K562 (cell line): Measurements from ENCODE around the gene IL18RAP. TPM values are rescaled to one million over a fixed set of nuclear protein-coding genes. Genes with fewer than 3 reads are reported as not detected.

Experiments
- BDP1 ChIP-seq: IDR thresholded peaks from 3 replicates; pipeline ENCODE4 v1.6.1; 2011; ENCODE audit not compliant: insufficient read length, insufficient read depth
- DEAF1 ChIP-seq: fragments of 450-650 bp; formaldehyde crosslinking; IDR thresholded peaks from 2 replicates; pipeline ENCODE4 v1.4.0; 2020; ENCODE audit warnings: mild to moderate bottlenecking, moderate library complexity
- ETV5 ChIP-seq: sonication (generic); formaldehyde crosslinking; IDR thresholded peaks from 2 replicates; pipeline ENCODE4 v1.4.0; 2020; ENCODE audit warnings: low read depth, mild to moderate bottlenecking, missing genetic modification reagents
- HDAC8 ChIP-seq: fragments of 450-650 bp; IDR thresholded peaks from 2 replicates; pipeline ENCODE4 v1.6.1; 2016; ENCODE audit warnings: mild to moderate bottlenecking, missing genetic modification characterization, moderate library complexity, missing compliant biosample characterization
- HOXB6 ChIP-seq: fragments of 250-450 bp; sonication (Bioruptor Pico); IDR thresholded peaks from 2 replicates; pipeline ENCODE4 v1.5.1; 2022; ENCODE audit warnings: mild to moderate bottlenecking, borderline replicate concordance
- KDM5B ChIP-seq: fragments of 200-600 bp; sonication (generic); IDR thresholded peaks from 2 replicates; pipeline ENCODE4 v1.6.1; 2012; ENCODE audit warnings: low read depth, mild to moderate bottlenecking, moderate library complexity, low read length, control low read depth, inconsistent platforms; ENCODE audit not compliant: insufficient replicate concordance
- KHSRP ChIP-seq: fragments of 450-650 bp; IDR thresholded peaks from 2 replicates; pipeline ENCODE4 v1.6.1; 2017
- MYBL2 ChIP-seq, 2 experiments: fragments of 450-650 bp in 1 of 2; sonication (generic) in 1 of 2; formaldehyde crosslinking in 1 of 2; IDR thresholded peaks; 2 replicates each; pipeline versions ENCODE4 v1.6.1 to v1.8.1; 2017 to 2022; ENCODE audit warnings: borderline replicate concordance in 1 of 2, inconsistent platforms in 1 of 2, low read depth in 1 of 2, mild to moderate bottlenecking in 1 of 2, missing genetic modification reagents in 1 of 2, moderate library complexity in 1 of 2
- NCOA4 ChIP-seq: fragments of 450-650 bp; IDR thresholded peaks from 2 replicates; pipeline ENCODE4 v1.6.1; 2018; ENCODE audit warnings: mild to moderate bottlenecking; ENCODE audit not compliant: partially characterized antibody
- RREB1 ChIP-seq: fragments of 250-450 bp; sonication (Bioruptor Pico); IDR thresholded peaks from 2 replicates; pipeline ENCODE4 v1.4.0; 2020
- SAFB ChIP-seq: fragments of 200-400 bp; formaldehyde crosslinking; IDR thresholded peaks from 2 replicates; pipeline ENCODE4 v1.6.1; 2017; ENCODE audit warnings: low read depth, low read length, borderline replicate concordance
- SMAD4 ChIP-seq: fragments of 250-450 bp; sonication (Bioruptor Pico); conservative IDR thresholded peaks from 2 replicates; pipeline ENCODE4 v1.8.0; 2021; ENCODE audit warnings: inconsistent platforms, mild to moderate bottlenecking, moderate library complexity
- SRSF7 ChIP-seq: fragments of 200-400 bp; formaldehyde crosslinking; optimal IDR thresholded peaks from 2 replicates; pipeline ENCODE3; 2017; ENCODE audit warnings: mild to moderate bottlenecking, low read depth, low read length
- TBP ChIP-seq: optimal IDR thresholded peaks from 2 replicates; pipeline ENCODE3; 2011; ENCODE audit warnings: low read depth, low read length, improper control_type of control experiment
- THRA ChIP-seq: fragments of 450-650 bp; IDR thresholded peaks from 2 replicates; pipeline ENCODE4 v1.6.1; 2017; ENCODE audit warnings: mild to moderate bottlenecking, moderate library complexity
- ZBTB8A ChIP-seq: fragments of 450-650 bp; IDR thresholded peaks from 2 replicates; pipeline ENCODE4 v1.6.1; 2018; ENCODE audit warnings: mild to moderate bottlenecking, moderate library complexity; ENCODE audit not compliant: partially characterized antibody
- ZNF143 ChIP-seq: sonication (generic); formaldehyde crosslinking; IDR thresholded peaks from 2 replicates; pipeline ENCODE4 v1.9.0; 2022; ENCODE audit warnings: mild to moderate bottlenecking, missing genetic modification reagents
- ZNF551 ChIP-seq: fragments of 250-450 bp; sonication (Bioruptor Pico); IDR thresholded peaks from 2 replicates; pipeline ENCODE4 v1.5.0; 2021; ENCODE audit warnings: mild to moderate bottlenecking, moderate library complexity
- ZNF77 ChIP-seq: fragments of 250-450 bp; sonication (Bioruptor Pico); IDR thresholded peaks from 2 replicates; pipeline ENCODE4 v1.5.0; 2020
- polyA plus RNA-seq, 8 experiments: library from polyadenylated mRNA; depleted of rRNA in 4 of 8; stranded (reverse) in 5 of 8; unstranded in 3 of 8; fragments of >200 nt; fragmentation: Nextera tagmentation in 2 of 8; fragmentation: Illumina TruSeq in 1 of 8; extraction: Ambion mirVana in 2 of 8; extraction: Trizol in 1 of 8; gene quantifications; 2 replicates each; pipeline versions ENCODE4 v1.2.1 to v1.2.3, GENCODE V29; 2011 to 2014; ENCODE audit warnings: inconsistent platforms in 1 of 8, missing spikeins in 1 of 8
- total RNA-seq, 7 experiments: library from RNA; depleted of rRNA in 6 of 7; stranded (reverse); fragments of >200 nt in 6 of 7; fragmentation: Illumina TruSeq in 2 of 7; extraction: Trizol in 2 of 7; gene quantifications; 2 replicates each; pipeline versions ENCODE4 v1.2.1 to v1.2.3, GENCODE V29; 2011 to 2021; ENCODE audit warnings: low replicate concordance in 1 of 7

Gene IL18RAP
- total and polyA plus RNA-seq, 9 of the 15 experiments (the other 6 are each of a cell fraction or from before 2014, with no cell fraction given): 1.1 to 20.5 (median 5.8) TPM

GRCh38 chr2:102421890-102422759 is 835 bp upstream of the IL18RAP start (continued):
- TF ChIP-seq ZNF143 (CRISPR knock-in tag) (no peak), MYBL2 (IDR thresholded peaks at IDR 0.05; ENCODE audit: low read depth) (no peak), MYBL2 (CRISPR knock-in tag; IDR thresholded peaks at IDR 0.05; ENCODE audit: borderline replicate concordance) (no peak), BDP1 (no peak), DEAF1 (CRISPR knock-in tag) (0 out of 2 replicates have a peak, but pooled peaks have one; percentile 34), ETV5 (no peak), RREB1 (CRISPR knock-in tag) (peak; percentile 81; the same call in 1 of the 2 replicates), ZNF551 (CRISPR knock-in tag) (no peak), HOXB6 (CRISPR knock-in tag) (no peak), SRSF7 (no peak), THRA (no peak), SMAD4 (no peak; the same call in 1 of the 2 replicates), TBP (no peak), HDAC8 (tag) (no peak), ZNF77 (CRISPR knock-in tag) (no peak), KHSRP (no peak), ZBTB8A (no peak), NCOA4 (no peak), SAFB (no peak), KDM5B (no peak)
